Right atrium auricular region (tissue), 2 donors: Measurements from ENCODE around the gene DGKH. TPM values are rescaled to one million over a fixed set of nuclear protein-coding genes. Genes with fewer than 3 reads are reported as not detected.
A peak's percentile ranks its signal among the peaks of the same experiment; 100 is the strongest.

Experiments used
- DNase-seq: peaks from one replicate; pipeline ENCODE4 v3.0.0-alpha.2; 2019; ENCODE audit warnings: low spot score
- H3K27ac ChIP-seq, 2 donors: fragments of 200-600 bp; sonication (generic); 1 replicate in 1 of 2; 2 replicates in 1 of 2; pipeline ENCODE4 v1.5.1; 2016 to 2019
- H3K27me3 ChIP-seq, 2 donors: fragments of 200-600 bp; sonication (generic); one replicate each; pipeline versions ENCODE4 v1.5.1 to v1.6.0; 2017 to 2019
- H3K36me3 ChIP-seq: fragments of 200-600 bp; sonication (generic); one replicate; pipeline ENCODE4 v1.5.1; 2016
- H3K4me1 ChIP-seq, 2 donors: fragments of 200-600 bp; sonication (generic); one replicate each; pipeline versions ENCODE4 v1.5.1 to v1.6.0; 2017 to 2019
- H3K4me3 ChIP-seq, 2 donors: fragments of 200-600 bp; sonication (generic); 1 replicate in 1 of 2; 2 replicates in 1 of 2; pipeline ENCODE4 v1.5.1; 2017 to 2019; ENCODE audit warnings: mild to moderate bottlenecking in 1 of 2, moderate library complexity in 1 of 2
- H3K9me3 ChIP-seq, 2 donors: fragments of 200-600 bp; sonication (generic); one replicate each; pipeline ENCODE4 v1.5.1; 2019
- total RNA-seq, 2 donors: library from RNA; depleted of rRNA; stranded (reverse); fragments of >200 nt; gene quantifications; one replicate each; pipeline ENCODE4 v1.1.0, GENCODE V29; 2016
- TF ChIP-seq, protein P1 (sequence below), 2 donors: fragments of 200-600 bp; sonication (generic); IDR thresholded peaks; one replicate each; pipeline ENCODE4 v1.5.1; 2019; ENCODE audit warnings: antibody characterized with exemption in 2 of 2

DGKH gene
- total RNA-seq, 2 donors from 2014 or later = 4.1 to 6.6 TPM

DNA sequence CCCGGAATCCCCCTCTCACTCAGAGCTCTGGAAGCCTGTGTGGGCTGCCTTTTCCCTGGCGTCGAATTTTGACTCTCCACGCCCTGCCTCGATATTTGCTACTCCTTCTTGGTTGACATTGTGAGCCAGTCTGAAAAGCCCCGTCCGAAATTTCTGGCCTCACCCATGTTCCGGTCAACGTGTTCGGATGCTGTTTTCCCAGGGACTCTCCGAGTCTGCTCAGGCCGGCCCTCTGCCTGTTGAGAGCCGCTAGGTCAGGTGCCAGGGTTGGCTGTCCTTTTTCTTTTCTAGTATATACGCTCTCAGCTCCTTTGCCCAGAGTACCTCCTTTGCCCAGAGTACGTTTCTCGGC lies 6.8 kb upstream of the DGKH start:
- Histone ChIP-seq H3K27me3 (no peaks in the 10 kb centered on the region), H3K4me3 (peak overlapping the region; percentile 69 to 85), H3K27ac (peak overlapping the region; percentile 97 to 98), H3K36me3 (no peaks in the 10 kb centered on the region), H3K9me3 (no peaks in the 10 kb centered on the region), H3K4me1 (peaks cover 0 to 16% of the 10 kb centered on the region in 2 donors)
- TF ChIP-seq, protein P1, sequence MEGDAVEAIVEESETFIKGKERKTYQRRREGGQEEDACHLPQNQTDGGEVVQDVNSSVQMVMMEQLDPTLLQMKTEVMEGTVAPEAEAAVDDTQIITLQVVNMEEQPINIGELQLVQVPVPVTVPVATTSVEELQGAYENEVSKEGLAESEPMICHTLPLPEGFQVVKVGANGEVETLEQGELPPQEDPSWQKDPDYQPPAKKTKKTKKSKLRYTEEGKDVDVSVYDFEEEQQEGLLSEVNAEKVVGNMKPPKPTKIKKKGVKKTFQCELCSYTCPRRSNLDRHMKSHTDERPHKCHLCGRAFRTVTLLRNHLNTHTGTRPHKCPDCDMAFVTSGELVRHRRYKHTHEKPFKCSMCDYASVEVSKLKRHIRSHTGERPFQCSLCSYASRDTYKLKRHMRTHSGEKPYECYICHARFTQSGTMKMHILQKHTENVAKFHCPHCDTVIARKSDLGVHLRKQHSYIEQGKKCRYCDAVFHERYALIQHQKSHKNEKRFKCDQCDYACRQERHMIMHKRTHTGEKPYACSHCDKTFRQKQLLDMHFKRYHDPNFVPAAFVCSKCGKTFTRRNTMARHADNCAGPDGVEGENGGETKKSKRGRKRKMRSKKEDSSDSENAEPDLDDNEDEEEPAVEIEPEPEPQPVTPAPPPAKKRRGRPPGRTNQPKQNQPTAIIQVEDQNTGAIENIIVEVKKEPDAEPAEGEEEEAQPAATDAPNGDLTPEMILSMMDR (IDR thresholded peaks at IDR 0.05) = peak in 1 of 2 donors; percentile 72
- peak; percentile 73 for DNase-seq

DNA sequence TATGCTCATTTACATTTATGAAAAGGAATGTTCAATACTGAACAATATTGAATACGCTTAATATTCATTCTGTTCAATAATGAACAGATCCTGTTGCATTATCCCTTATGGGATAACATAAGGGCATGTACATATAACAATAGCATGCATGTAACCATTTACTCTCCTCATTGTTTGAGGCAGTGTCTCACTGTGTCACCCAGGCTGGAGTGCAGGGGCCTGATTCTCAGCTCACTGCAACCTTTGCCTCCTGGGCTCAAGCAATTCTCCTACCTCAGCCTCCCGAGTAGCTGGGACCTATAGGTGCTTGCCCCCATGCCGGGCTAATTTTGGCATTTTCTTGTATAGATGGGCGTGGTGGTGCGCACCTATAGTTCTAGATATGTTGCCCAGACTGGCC lies 4.8 kb upstream of the DGKH start:
- no peaks in the 10 kb centered on the region for H3K36me3 ChIP-seq
- H3K27me3 ChIP-seq = no peaks in the 10 kb centered on the region
- peaks cover 0 to 25% of the 10 kb centered on the region in 2 donors for H3K4me1 ChIP-seq
- no peak for DNase-seq
- no peak overlapping the region for H3K4me3 ChIP-seq
- no peaks in the 10 kb centered on the region for H3K9me3 ChIP-seq
- no peak overlapping the region for H3K27ac ChIP-seq
- TF ChIP-seq, protein P1 (IDR thresholded peaks at IDR 0.05) = no peak

DNA sequence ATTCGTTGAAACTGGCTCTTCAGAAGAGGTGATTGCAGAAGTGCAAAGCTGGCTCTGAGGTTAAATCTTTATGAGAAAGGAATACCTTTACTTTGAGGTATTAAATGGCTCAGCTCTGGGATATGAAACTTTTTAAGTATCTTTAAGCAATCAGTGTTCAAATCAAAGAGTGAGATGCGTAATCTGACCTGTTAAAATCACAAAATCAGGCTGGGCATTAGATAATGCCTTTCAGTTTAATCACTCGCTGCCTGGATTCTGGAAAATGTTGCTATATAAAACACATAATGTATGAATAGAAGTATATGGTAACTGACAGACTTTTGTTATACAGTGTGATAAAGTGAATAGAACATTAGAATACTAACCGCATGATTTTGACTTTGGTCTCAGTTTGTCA lies 2.0 kb upstream of the DGKH start:
- H3K4me1 ChIP-seq = peaks cover 0 to 24% of the 10 kb centered on the region in 2 donors
- no peak for DNase-seq
- no peaks in the 10 kb centered on the region for H3K36me3 ChIP-seq
- no peaks in the 10 kb centered on the region for H3K9me3 ChIP-seq
- no peak overlapping the region for H3K27ac ChIP-seq
- TF ChIP-seq, protein P1 (IDR thresholded peaks at IDR 0.05) = no peak
- H3K27me3 ChIP-seq = no peaks in the 10 kb centered on the region
- H3K4me3 ChIP-seq = no peak overlapping the region

DNA sequence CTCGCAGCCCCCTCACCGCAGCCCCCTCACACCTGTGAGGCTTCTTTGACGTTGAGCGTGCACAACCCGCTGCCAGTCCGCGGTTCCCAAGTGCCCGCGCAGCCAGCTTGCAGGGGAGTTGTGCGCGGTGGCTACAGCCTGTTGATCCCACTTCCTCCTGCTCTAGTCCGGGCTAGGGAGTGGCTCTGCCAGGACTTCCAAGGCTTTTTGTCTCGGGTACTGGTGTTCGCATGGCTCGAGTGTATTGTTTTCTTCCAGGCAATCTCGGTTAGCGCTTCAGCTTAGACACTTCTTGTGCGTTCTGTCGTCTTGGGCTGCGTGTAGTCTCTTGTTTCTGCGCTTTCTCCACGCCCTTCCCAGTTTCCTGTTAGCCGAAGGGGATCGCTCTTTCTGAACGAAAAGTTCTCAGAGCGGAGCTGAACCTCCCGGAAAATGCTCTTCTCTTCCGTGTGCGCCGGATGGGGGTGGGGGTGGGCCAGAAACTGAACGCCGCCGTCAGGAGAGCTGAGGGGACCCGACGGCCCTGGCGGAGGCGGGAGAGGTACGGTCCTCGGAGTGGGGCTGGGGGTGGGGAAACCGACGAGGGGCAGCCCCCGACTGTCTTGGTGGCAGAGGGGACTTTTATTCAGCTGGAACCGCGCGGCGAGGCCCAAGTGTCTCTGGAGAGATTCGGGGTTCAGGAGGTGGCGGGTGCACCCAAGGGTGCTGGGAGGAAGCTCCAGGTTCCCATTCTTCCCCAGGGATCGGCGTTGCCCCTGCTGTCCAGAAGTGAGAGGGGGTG lies 697 bp upstream of the DGKH start:
- no peaks in the 10 kb centered on the region for H3K9me3 ChIP-seq
- H3K4me1 ChIP-seq = peaks cover 0 to 14% of the 10 kb centered on the region in 2 donors
- no peaks in the 10 kb centered on the region for H3K27me3 ChIP-seq
- H3K4me3 ChIP-seq = peak overlapping the region; percentile 60 to 94
- peak; percentile 64 for DNase-seq
- H3K27ac ChIP-seq = peak overlapping the region; percentile 88 to 93
- H3K36me3 ChIP-seq = no peaks in the 10 kb centered on the region
- TF ChIP-seq, protein P1 (IDR thresholded peaks at IDR 0.05) = no peak

DNA sequence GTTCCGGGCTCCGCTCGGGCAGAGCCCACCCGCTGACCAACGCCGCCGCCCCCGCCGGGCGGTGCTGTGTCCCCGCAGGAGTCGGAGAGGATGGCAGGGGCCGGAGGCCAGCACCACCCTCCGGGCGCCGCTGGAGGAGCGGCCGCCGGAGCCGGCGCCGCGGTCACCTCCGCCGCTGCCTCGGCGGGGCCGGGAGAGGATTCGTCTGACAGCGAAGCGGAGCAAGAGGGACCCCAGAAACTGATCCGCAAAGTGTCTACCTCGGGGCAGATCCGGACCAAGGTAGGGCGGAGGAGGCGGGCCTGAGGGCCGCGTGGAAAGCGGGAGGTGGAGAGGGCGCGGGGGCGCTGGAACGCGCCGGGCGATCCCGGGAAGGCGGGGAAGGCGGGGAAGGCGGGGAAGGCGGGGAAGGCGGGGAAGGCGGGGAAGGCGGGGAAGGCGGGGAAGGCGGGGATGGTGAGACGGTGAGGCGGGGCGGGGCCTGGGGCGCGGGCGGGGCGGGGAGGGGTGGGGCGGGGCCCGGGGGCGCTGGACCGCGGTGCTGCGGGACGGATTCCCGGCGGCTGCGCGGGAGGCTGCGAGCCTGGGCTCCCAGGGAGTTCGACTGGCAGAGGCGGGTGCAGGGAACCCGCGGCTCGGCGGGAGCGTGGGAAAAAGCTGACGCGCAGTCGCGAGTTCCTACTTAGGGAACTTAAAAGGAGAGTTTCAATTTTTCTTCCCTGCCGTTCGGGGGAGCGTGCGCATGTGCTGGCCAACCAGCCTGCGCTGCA lies 421 bp downstream of the DGKH start:
- Histone ChIP-seq H3K36me3 (no peaks in the 10 kb centered on the region), H3K27ac (peak overlapping the region; percentile 88 to 93), H3K4me3 (peak overlapping the region; percentile 60 to 94), H3K9me3 (no peaks in the 10 kb centered on the region), H3K4me1 (peaks cover 0 to 14% of the 10 kb centered on the region in 2 donors), H3K27me3 (no peaks in the 10 kb centered on the region)
- DNase-seq = peak; percentile 73
- TF ChIP-seq, protein P1 (IDR thresholded peaks at IDR 0.05) = peak in 1 of 2 donors; percentile 55
